HG02610 (cell line): ENCODE results near the gene IHH.

Experiments used
- ATAC-seq: cut with Tn5 transposase; IDR thresholded peaks from one replicate; pipeline ENCODE4 v1.9.1; 2021; ENCODE audit warnings: mild to moderate bottlenecking, moderate library complexity; ENCODE audit not compliant: unreplicated experiment

IHH gene

DNA sequence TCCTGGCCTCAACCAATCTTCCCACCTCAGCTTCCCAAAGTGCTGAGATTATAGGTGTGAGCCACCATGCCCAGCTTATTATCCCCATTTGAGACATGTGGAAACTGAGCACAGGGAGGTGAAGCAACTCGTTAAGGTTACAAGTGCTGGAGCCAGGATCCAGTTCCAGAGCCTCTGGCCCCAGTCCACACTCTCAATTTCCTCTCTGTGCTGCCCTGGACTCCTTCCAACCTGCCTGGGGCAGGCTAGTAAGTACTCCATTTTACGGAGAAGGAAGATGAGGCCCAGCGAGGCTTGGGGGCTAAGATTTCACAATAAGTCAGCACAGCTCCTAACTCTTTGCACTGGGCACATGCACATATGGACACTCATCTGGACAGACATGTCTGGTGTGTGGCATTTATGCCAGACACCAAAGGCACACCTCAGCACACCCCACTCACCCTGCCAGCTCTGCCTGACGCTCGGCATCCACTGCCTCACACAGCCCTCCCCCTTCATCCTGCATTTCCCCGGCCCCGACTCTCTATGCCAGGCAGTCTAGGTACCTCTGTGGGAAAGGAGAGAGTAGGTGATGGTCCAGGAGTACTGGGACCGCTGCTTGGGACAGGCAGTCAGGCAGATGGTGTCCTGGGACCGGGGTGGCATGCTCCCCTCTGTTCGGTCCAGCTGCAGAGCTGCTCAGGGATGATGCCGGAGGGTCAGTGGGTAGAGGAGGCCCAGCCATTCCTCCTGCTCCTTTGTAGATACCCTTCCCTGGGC, 39.9 kb downstream of the IHH start:
- ATAC-seq, result no peak

DNA sequence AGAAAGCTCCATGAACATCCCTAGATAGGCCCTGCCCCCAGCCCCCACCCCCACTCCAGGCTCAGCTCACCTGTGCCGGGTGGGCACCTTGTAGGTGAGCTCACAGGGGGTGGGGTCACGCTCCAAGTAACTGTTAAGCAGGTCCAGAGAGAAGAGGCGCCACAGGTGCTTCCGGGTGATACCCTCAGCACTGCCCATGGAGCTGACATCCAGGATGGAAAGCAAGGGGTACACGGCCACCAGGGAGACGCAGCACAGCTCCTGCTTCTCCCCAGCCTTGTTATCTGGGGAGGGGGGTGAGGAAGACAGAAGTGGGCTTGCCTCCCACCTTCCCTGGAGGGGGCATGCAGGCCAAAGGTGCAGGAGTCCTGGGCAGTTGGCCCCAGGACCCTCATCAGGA, 41.3 kb downstream of the IHH start:
- ATAC-seq, result no peak

DNA sequence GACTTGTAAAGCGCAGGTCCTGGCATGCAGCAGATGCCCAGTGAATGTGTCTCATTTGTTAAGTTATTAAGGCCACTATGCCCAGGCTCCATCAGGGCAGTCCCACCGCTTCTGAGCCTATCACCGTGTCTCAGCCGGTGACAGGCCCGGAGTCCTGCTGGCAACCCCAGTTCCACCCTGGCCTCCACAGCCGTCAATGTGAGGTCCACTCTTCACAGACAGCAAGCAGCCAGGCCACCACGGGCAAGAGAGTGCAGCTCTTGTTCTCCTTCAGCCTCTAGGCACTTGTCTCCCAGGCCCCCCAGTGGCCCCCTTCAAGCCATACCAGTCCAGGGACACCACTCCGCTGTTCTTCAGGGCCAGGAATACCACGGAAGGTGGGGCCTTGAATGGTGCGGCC, 42.0 kb downstream of the IHH start:
- ATAC-seq, result no peak

DNA sequence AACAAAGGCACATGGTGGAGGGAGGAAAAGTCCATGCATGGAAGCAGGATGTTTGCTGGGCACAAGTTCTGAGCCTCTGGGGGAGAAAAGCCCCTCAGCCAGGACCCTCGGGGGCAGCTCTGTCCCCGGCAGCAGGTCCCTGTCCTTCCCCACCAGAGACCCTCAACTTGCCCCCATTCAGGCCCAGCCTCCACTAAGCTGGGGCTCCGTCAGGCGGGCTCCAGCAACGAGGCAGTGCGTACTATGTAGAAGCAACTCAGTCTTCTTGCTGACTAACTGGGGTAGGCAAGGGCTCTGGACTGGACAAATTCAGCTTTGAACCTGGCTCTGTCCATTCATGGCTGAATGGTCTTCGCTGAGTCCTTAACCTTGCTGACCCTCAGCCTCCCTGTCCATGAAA, 42.4 kb downstream of the IHH start:
- no peak for ATAC-seq

DNA sequence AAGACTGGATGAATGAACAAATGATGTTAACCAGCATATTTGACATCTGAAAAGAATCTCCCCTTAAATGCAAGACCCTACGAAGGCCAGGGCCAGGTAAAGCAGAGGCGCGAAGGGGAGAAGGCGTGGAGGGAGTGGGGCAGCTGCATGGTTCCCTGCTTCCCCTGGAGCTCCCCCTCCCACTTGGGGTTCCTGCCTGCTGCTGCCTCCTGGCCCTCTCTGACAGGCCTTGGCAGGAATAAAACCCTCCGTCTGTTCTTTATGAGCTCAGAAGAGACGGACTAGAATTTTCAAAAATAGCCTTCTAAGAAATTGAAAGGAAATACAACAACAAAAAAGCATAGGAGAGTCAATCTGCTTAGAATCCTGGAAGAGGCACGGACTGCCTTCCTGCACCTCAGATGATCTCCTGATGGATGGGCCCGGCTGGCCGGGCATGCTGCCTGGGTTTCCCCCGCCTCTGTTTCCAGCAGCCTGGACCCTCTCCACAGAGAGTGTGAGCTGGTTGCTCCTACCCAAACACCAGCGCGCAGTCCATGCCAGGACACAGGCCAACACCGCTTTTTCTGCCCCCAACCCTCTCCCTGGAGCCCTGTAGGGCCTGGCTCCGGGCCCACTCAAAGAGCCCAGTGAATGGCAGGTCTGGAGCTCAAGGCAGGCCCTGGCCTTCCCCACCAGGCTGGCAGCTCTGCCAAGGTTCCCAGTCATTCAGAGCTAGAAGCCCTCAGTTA, 43.4 kb downstream of the IHH start:
- no peak for ATAC-seq

DNA sequence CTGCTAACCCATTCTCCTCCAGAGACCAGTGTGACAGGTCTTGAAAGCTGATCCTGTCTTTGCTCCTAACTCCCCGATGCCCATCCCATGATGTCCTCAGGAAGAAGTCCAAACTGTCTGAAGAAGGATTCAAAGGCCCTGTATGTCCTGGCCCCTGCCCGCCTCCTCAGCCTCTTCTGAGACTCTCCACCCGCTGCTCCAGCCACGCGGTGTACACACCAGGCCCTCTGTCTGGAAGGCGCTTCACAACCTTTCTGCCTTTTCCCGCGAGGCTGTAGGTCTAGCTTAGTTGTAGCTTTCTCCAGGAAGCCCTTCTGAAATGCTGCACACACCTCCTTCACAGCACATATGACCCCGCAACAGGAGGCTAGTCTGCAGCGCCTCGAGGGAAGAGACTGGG, 44.0 kb downstream of the IHH start:
- no peak for ATAC-seq

DNA sequence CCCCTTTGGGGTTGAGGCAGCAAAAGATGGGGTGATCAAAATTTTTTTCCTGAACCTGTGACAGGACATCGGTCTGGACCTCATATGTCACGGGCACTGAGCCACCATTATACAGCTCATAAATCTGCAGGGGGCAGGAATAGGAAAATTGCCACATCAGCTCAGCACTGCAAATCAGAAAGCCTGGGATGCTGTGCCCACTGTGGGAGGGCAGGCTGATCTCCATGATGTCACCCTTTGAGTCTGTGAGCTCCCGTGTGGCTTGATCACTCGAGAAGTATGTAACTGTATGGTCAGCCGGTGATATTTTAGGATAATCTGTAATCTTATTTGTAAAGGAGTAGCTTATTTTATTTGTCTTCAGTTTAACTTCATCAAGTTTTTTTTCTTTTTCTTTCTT, 49.8 kb downstream of the IHH start:
- no peak for ATAC-seq

DNA sequence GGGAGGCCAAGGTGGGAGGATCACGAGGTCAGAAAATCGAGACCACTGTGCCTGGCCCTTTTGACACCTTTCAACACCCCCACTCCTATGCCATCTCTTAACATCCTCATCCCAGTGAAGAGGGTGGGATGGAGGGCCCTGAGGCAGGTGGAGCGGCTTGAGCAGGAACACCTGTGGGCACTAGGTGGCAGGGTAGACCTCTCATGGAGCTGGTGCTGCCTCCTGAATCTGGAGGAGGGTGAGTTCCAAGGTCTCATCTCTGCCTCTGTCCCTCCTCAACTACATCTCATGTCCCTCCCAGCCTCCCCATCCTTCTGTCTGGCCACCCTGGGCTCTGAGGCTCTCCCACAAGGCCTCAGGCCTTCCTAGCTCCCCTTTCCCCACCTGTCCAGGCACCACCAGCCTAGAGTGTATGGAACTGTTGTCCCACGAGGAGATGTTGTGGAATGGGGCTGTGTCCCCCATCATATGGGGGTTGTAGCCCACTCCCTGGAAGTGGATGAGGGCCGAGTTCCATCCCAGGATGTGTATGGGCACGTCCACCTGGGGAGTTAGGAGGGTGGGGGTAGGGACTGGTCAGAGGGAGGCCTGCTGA, 50.5 kb downstream of the IHH start:
- ATAC-seq, result no peak

DNA sequence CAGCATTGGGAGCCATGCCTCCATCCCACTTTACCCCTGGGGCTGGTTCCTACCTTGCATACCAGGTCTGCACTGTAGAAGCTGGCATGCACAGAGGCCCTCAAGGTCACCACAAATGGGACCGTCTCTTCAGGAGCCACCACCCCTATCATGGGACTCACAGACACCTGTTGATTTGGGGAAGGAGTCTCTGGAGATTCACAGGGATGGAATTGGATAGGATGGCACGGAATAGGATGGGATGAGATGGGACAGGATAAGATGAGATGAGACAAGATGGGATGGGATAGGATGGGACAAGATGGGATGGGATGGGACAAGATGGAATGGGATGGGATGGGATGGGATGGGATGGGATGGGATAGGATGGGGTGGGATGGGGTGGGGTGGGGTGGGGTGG, 51.4 kb downstream of the IHH start:
- ATAC-seq, result no peak
